ENCODE measurements around the gene RHBDD1. TPM values are rescaled to one million over a fixed set of nuclear protein-coding genes. Genes with fewer than 3 reads are reported as not detected.

RHBDD1 gene
- total and polyA plus RNA-seq, 2 donors from 2014 or later = 8.3 to 49.9 TPM

GRCh38 chr2:226885769-226886435, 50.0 kb downstream of the RHBDD1 start:
- H3K9me3 ChIP-seq (ENCODE audit: control insufficient read depth in 2 of 3, insufficient read depth in 1 of 3, low read length in 3 of 3) = peaks cover 0 to 3% (median 0%) of the 10 kb centered on the region in 3 donors
- no peak overlapping the region for H3K27ac ChIP-seq (ENCODE audit: low read depth in 2 of 2, low read length in 2 of 2)
- no peak overlapping the region for H3K9ac ChIP-seq (ENCODE audit: low read length in 3 of 3)
- no peaks in the 10 kb centered on the region for H3K36me3 ChIP-seq (ENCODE audit: control insufficient read depth in 2 of 3, insufficient read depth in 3 of 3, low read length in 3 of 3)
- no peaks in the 10 kb centered on the region for H3K27me3 ChIP-seq (ENCODE audit: control insufficient read depth, insufficient read depth, low read length)
- intact Hi-C loops (cut with DNase I) = no loop called here
- FAIRE-seq = no peak
- DNase-seq = no peak
- TF ChIP-seq CTCF (IDR thresholded peaks at IDR 0.05; ENCODE audit: borderline replicate concordance, extremely low read depth, insufficient read depth) = no peak
- H3K4me3 ChIP-seq (ENCODE audit: low read length in 3 of 3) = no peak overlapping the region
- no peaks in the 10 kb centered on the region for H3K4me1 ChIP-seq (ENCODE audit: control insufficient read depth in 2 of 3, insufficient read depth in 2 of 3, low read depth in 1 of 3, low read length in 3 of 3)

GRCh38 chr2:226887940-226888339, 52.1 kb downstream of the RHBDD1 start:
- DNase-seq (no peak), FAIRE-seq (no peak)
- Histone ChIP-seq H3K9ac (ENCODE audit: low read length in 3 of 3) (no peak overlapping the region), H3K9me3 (ENCODE audit: control insufficient read depth in 2 of 3, insufficient read depth in 1 of 3, low read length in 3 of 3) (no peaks in the 10 kb centered on the region), H3K4me3 (ENCODE audit: low read length in 3 of 3) (no peak overlapping the region), H3K4me1 (ENCODE audit: control insufficient read depth in 2 of 3, insufficient read depth in 2 of 3, low read depth in 1 of 3, low read length in 3 of 3) (no peaks in the 10 kb centered on the region), H3K27ac (ENCODE audit: low read depth in 2 of 2, low read length in 2 of 2) (no peak overlapping the region), H3K36me3 (ENCODE audit: control insufficient read depth in 2 of 3, insufficient read depth in 3 of 3, low read length in 3 of 3) (no peaks in the 10 kb centered on the region), H3K27me3 (ENCODE audit: control insufficient read depth, insufficient read depth, low read length) (no peaks in the 10 kb centered on the region)
- intact Hi-C loops (cut with DNase I) = no loop called here
- TF ChIP-seq CTCF (IDR thresholded peaks at IDR 0.05; ENCODE audit: borderline replicate concordance, extremely low read depth, insufficient read depth) = no peak

- Histone ChIP-seq H3K4me3 (ENCODE audit: low read length in 3 of 3) (no peak overlapping the region), H3K27me3 (ENCODE audit: control insufficient read depth, insufficient read depth, low read length) (no peaks in the 10 kb centered on the region), H3K9ac (ENCODE audit: low read length in 3 of 3) (no peak overlapping the region), H3K9me3 (ENCODE audit: control insufficient read depth in 2 of 3, insufficient read depth in 1 of 3, low read length in 3 of 3) (no peaks in the 10 kb centered on the region), H3K36me3 (ENCODE audit: control insufficient read depth in 2 of 3, insufficient read depth in 3 of 3, low read length in 3 of 3) (no peaks in the 10 kb centered on the region), H3K27ac (ENCODE audit: low read depth in 2 of 2, low read length in 2 of 2) (no peak overlapping the region), H3K4me1 (ENCODE audit: control insufficient read depth in 2 of 3, insufficient read depth in 2 of 3, low read depth in 1 of 3, low read length in 3 of 3) (no peaks in the 10 kb centered on the region)
- DNase-seq = no peak
- intact Hi-C loops (cut with DNase I) = no loop called here
- no peak for FAIRE-seq
- no peak for TF ChIP-seq CTCF (IDR thresholded peaks at IDR 0.05; ENCODE audit: borderline replicate concordance, extremely low read depth, insufficient read depth)
Observed at GRCh38 chr2:226888378-226888965, 52.6 kb downstream of the RHBDD1 start.

Data from kidney (tissue), 14 donors.